ENCODE results near the gene SCAMP1.
A peak's percentile ranks its signal among the peaks of the same experiment; 100 is the strongest.
"Not testable (repeated sequence)": the region's sequence is repeated elsewhere in the genome, so short reads cannot be mapped to it uniquely, and the experiment has no call there.

The SCAMP1 gene

DNA sequence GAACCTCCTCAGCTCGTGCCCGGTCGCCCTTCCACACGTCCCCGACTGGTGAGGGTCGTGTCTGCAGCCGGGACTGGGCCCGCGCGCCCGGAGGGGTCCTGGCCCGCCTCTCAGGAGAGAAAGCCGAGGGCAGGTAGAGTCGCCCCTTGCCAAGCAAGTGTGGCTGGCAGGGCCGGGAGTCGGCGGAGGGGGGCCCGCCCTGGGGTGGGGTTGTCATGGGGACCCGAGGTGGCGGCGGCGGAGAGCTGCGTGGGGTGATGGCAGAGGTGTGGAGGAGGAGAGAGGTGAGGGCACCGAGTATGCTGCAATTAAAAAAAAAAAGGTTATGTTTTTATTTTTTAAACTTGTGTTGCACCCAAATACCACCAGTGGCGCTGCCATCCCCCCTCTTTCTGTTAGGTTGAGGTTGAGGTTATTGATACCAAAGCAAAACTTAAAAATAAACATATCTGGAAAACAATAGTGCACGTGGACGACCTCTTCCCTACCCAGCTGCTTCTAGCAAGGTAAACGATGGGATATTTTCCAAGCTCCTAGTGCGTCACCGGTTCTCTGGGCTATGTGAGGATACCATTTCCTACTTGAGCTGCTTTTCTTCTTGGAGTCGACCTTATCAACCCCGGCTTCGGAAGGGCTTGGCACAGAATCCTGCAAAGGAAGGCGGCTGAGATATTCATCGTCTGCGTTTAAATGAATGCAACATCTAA is 660 bp downstream of the SCAMP1 start:
- DNase-seq (ENCODE audit: low read depth in 1 of 2, low spot score in 1 of 2), result peak; percentile 44 to 51

GRCh38 chr5:78361631-78361993 is 1.2 kb downstream of the SCAMP1 start:
- DNase-seq (ENCODE audit: low read depth in 1 of 2, low spot score in 1 of 2), result no peak

GRCh38 chr5:78362220-78362619 is 1.8 kb downstream of the SCAMP1 start:
- DNase-seq (ENCODE audit: low read depth in 1 of 2, low spot score in 1 of 2), result no peak

GRCh38 chr5:78364005-78364404 is 3.6 kb downstream of the SCAMP1 start:
- DNase-seq (ENCODE audit: low read depth in 1 of 2, low spot score in 1 of 2), result no peak

DNA sequence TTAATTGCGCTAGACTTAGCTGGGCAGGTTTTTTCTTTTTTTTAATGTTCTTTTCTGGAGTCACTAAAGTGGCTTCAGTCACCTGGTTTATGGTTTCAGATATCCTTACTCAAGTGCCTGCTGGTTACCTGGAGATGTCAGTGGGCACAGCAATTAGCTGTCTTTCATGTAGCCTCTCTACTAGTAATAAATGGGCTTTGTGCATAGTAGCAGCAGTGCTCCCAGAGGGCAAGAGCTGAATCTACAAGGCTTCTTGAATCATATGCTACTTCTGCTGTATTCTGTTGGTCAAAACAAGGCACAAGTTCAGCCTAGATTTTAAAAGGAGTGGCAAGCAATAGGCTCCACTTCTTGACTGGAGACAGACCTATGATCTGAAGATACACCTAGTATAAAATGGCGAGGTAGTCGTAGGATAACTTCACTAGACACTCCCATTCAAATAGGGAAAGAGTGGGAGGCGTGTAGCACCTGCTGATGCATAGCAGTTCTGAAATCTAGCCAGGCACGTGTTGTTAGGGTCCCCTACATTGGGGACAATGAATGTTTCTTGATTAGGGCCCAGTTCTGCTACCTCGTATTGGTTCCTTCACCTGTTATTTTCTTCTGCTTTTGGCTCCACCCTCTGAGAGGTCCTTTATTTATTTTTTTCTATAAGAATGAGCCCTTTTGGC is 7.0 kb downstream of the SCAMP1 start:
- DNase-seq (ENCODE audit: low read depth in 1 of 2, low spot score in 1 of 2), result no peak

- no peak for DNase-seq (ENCODE audit: low read depth in 1 of 2, low spot score in 1 of 2)
Measured at GRCh38 chr5:78369680-78370079, 9.3 kb downstream of the SCAMP1 start.

DNA sequence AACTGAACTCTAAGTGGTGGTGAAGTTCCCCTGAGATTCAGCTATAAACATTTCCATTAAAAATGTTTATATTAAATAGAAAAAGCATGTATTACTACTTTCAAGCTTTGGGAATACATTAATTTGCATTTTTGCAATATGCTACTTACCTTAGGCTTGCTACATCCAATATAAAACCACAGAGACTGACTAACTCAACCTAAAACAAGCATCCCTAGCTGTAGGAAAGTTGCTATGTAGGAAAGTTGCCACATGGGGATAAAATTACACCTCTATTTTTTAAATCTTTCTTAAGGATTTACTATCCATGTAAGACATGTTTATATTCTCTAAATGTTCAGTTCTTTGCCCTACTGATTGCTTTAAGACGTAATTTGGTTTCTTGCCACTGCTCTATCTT is 12.8 kb downstream of the SCAMP1 start:
- DNase-seq (ENCODE audit: low read depth in 1 of 2, low spot score in 1 of 2), result no peak

- no peak for DNase-seq (ENCODE audit: low read depth in 1 of 2, low spot score in 1 of 2)
Measured at GRCh38 chr5:78376315-78376714, 15.9 kb downstream of the SCAMP1 start.

DNA sequence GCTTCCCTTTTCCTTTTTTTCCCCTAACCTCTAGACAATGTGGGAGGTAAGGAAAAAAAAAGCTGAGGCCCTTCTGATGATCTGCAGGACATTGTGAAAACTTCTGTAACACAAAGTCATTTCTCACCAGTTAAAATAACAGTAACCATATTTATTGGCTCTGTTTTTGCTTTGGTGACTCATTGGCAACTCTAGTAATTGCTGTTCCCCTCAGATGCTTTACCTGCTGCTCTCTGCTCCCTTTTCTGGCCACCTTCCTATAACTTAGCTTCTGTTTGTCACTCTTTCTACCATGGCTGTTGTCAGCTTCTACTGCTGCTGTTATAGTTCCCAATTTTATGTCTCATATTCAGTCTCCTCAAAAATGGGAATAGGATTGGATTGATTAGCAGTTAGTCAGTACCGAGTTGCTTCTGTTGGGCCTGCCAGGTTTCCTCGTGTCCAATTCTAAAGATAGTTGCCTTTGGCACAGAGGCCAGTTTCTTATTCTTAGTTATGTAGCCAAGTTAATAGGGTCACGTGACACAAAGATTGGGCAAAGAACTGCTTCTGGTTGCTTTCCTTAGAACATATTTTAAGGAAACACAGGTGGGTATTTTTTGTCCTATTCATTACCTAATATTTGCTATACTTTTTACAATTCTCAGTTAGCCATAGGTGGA is 16.8 kb downstream of the SCAMP1 start:
- DNase-seq (ENCODE audit: low read depth in 1 of 2, low spot score in 1 of 2), result no peak

- no peak for DNase-seq (ENCODE audit: low read depth in 1 of 2, low spot score in 1 of 2)
Measured at GRCh38 chr5:78377718-78378105, 17.3 kb downstream of the SCAMP1 start.

GRCh38 chr5:78387468-78388153 is 27.2 kb downstream of the SCAMP1 start:
- DNase-seq (ENCODE audit: low read depth in 1 of 2, low spot score in 1 of 2), result no peak

DNA sequence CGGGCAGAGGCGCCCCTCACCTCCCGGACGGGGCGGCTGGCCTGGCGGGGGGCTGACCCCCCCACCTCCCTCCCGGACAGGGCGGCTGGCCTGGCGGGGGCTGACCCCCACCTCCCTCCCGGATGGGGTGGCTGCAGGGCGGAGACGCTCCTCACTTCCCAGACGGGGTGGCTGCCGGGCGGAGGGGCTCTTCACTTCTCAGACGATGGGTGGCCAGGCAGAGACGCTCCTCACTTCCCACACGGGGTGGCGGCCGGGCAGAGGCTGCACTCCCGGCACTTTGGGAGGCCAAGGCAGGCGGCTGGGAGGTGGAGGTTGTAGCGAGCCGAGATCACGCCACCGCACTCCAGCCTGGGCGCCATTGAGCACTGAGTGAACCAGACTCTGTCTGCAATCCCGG is 30.9 kb downstream of the SCAMP1 start:
- DNase-seq (ENCODE audit: low read depth in 1 of 2, low spot score in 1 of 2), result not testable (repeated sequence)

DNA sequence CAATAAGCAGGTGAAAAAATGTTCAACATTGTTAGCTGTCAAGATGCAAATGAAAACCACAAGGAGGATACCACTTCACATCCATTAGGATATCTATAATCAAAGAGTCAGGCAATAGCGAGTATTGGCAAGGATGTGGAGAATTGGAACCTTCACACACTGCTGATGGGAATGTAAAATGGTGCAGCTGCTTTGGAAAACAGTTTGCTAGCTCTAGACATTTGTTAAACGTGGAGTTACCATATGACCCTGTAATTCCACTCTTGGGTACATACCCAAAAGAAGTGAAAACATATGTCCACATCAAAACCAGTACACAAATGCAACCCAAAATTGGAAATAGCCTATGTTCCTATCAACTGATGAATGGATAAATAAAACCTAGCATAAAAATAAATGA is 37.4 kb downstream of the SCAMP1 start:
- DNase-seq (ENCODE audit: low read depth in 1 of 2, low spot score in 1 of 2), result no peak

DNA sequence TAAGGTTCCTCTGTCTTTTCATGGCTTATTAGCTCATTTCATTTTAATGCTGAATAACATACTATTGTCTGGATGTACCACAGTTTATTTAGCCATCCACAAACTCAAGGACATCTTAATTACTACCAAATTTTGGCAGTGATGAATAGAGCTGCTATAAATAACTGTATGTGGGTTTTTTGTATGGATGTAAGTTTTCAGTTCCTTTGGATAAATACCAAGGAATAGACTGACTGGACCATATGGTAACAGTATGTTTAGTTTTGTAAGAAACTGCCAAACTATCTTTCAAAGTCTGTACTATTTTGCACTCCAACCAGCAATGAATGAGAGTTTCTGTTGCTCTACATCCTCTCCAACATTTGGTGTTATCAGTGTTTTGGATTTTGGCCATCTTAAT is 38.7 kb downstream of the SCAMP1 start:
- DNase-seq (ENCODE audit: low read depth in 1 of 2, low spot score in 1 of 2), result no peak

- no peak for DNase-seq (ENCODE audit: low read depth in 1 of 2, low spot score in 1 of 2)
Measured at GRCh38 chr5:78404682-78405293, 44.4 kb downstream of the SCAMP1 start.

GRCh38 chr5:78405829-78406750 is 45.7 kb downstream of the SCAMP1 start:
- DNase-seq (ENCODE audit: low read depth in 1 of 2, low spot score in 1 of 2), result no peak

DNA sequence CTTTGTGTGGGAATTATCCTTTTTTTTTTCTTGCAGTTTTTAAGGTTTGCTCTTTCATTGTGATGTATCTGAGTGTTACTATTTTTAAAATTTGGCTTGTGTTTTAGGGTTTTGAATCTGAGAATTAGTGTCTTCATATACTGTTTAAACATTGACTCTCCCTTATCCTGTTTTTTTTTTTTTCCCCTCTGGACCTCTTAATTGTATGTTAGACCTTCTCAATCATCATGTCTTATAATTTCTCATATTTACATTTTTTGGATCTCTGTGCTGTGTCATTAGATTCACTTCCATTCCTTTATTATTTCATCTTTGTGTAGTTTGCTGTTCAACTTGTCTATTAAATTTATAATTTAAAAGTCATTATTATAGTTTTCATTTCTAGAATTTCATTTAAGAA is 47.0 kb downstream of the SCAMP1 start:
- DNase-seq (ENCODE audit: low read depth in 1 of 2, low spot score in 1 of 2), result no peak

GRCh38 chr5:78411586-78411985 is 51.2 kb downstream of the SCAMP1 start:
- DNase-seq (ENCODE audit: low read depth in 1 of 2, low spot score in 1 of 2), result no peak

DNA sequence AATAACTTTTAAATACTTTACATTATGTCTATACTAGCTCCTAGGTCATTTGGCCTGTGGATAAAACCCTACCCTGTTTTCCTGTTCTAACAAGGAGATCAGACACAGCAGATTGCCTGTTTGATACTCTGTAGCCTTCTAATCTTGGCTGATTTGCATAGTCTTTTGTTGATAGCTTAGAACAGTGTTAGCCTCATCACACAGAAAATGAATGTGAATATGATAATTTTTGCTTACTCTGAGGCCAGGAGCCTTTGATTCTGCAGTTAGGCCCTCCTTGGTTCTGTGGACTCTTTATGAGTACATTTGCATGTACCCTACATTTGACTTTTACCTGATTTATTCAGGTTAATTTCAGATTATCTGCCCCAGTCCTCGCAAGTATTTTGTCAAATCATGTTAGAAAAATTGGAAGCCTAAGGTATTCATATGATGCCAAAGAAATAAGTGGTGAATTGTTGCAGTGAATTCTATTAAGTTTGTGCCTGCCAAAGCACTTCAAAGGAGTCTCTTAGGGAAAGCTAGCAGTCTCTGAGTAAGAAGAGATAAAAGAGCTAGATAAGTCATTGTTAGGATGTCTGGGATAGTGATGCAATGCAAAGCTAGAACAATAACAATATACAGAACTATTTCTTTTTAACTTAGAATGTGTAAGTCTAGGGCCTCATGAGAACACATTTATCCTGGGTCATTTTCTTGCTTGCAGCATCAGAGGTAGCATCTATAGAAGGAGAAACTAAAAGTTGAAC is 56.4 kb downstream of the SCAMP1 start:
- no peak for DNase-seq (ENCODE audit: low read depth in 1 of 2, low spot score in 1 of 2)

GRCh38 chr5:78419396-78419795 is 59.0 kb downstream of the SCAMP1 start:
- no peak for DNase-seq (ENCODE audit: low read depth in 1 of 2, low spot score in 1 of 2)

Data from stimulated activated CD4-positive, alpha-beta T cell treated with anti-CD3 and anti-CD28 coated beads, Interleukin-15, amount 100 ng/mL, for 1 hour (primary cell).